ENCODE data around the gene FKBP11.
"Not testable (repeated sequence)": the region's sequence is repeated elsewhere in the genome, so short reads cannot be mapped to it uniquely, and the experiment has no call there.

The FKBP11 gene

DNA sequence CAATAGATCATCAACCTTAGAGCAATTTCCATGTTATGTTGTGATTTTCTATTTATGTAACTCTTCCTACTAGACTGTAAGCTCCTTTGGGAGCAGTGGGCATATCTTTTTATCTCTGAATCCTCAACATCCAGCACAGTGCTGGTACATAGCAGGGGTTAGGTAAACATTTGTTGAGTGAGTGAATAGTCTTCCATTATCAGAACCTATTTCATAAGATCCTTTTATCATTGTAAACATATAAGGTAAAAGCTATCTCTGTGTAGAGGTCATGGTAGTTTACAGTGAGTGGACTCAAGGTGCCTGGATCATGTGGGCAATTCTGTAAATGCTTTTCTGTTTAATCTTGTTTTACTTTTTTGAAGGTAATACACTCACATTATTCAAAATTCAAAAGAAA lies 15.1 kb downstream of the FKBP11 start:
- in situ Hi-C loops (cut with MboI; ENCODE audit: low sequenced_read_pairs) = no loop called here

DNA sequence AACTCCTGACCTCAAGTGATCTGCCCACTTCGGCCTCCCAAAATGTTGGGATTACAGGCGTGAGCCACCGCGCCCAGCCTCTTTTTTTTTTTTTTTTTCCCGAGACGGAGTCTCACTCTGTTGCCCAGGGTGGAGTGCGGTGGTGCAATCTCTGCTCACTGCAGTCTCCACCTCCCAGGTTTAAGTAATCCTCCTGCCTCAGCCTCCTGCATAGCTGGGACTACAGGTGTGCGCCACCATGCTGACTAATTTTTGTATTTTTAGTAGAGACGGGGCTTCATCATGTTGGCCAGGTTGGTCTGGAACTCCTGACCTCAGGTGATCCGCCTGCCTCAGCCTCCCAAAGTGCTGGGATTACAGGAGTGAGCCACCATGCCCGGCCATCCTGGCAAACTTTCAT lies 15.6 kb downstream of the FKBP11 start:
- in situ Hi-C loops (cut with MboI; ENCODE audit: low sequenced_read_pairs) = not testable (repeated sequence)

DNA sequence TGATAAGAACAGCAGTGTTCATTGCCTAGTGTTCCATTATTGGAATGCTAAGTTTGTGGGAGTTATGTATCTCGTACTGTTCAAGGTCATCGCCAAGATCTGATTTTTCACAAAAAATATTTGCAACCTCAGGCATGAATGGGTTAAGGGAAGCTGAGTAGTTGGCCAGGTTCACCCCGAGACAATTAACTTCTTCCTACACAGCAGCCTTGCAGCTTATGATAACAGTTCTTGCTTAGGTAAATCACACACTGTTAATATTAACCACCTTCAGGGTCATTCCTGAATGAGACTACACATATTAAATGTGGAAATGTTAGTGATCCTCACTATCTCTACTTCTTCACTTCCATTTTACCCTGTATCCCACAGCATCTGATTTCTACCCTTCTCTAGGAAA lies 18.0 kb downstream of the FKBP11 start:
- in situ Hi-C loops (cut with MboI; ENCODE audit: low sequenced_read_pairs) = no loop called here

DNA sequence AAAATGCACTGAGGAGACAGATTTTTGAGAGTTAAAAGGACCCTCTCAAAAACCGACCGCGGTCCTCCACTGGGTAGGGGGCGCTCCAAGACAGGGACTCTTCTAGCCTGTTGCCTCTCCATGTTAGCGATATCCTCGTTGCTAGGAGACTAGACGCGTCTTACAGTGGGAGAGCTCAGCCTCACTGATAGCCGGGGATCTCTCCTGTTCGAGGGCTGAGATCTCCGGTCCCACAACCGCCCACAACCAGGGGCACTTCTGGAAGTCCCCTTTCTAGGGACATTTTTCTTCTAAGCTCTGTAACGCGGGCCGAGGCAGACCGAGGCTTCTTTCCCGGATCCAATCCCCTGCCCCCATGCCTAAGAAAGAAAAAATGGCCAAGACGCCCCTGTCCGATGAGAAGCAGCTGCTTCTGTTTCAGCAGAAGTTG lies 21.3 kb downstream of the FKBP11 start:
- in situ Hi-C loops (cut with MboI; ENCODE audit: low sequenced_read_pairs) = no loop called here

DNA sequence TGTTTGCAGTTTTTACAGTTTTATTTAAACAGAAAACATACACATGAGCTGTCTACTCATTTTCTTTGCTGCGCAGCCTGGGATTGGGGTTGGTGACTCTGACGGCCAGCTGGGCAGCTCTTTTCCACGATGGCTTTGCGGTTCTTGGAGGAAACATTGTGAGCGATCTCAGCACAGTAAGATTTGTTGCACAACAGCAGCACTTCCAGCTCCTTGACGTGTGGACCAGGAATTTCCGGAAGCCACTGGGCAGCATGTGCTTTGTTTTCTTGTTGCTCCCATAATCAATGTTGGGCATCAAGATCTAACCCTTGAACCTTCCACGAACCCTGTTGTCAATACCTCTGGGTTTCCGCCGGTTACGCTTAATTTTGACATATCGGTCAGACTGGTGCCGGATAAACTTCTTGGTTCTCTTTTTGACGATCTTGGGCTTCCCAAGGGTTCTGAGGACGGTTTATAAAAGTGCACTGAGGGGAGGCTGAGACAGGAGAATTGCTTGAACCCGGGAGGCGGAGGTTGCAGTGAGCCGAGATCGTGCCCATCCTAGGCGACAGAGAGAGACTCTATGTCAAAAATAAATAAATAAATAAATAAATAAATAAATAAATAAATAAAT lies 21.8 kb downstream of the FKBP11 start:
- in situ Hi-C loops (cut with MboI; ENCODE audit: low sequenced_read_pairs) = no loop called here

DNA sequence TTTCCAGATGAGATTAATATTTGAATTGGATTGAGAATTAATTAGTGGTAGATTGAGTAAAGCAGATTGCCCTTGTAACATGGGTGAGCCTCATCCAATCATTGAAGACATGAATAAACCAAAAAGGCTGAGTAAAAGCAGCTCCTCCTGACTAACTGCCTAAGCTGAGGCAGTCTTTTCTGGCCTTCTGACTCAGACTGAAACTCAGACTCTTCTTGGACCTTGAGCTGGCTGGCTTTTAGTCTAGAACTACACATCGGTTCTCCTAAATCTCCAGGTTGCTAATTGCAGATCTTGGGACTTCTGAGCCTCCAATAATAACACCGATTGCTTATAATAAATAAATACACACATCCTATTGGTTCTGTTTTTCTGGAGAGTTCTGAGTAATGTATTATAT lies 24.0 kb downstream of the FKBP11 start:
- in situ Hi-C loops (cut with MboI; ENCODE audit: low sequenced_read_pairs) = no loop called here

DNA sequence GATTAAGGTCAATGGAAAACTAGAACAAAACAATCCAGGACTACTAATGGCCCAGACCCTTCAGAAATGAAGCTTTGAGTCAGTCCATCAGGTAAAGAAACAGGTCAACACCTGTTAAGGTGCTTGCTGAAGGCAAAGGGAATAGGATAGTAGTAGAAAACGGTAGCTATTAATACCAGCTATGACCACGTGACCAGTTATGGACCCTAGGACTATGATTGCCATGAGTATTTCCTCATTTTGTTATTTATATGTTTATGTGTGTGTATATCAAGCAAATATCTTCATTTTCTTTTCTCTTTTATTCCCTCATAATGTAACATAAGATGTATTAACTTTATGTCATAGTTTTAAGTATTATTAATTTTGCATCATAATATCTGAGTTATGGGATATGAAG lies 25.6 kb downstream of the FKBP11 start:
- in situ Hi-C loops (cut with MboI; ENCODE audit: low sequenced_read_pairs) = no loop called here

DNA sequence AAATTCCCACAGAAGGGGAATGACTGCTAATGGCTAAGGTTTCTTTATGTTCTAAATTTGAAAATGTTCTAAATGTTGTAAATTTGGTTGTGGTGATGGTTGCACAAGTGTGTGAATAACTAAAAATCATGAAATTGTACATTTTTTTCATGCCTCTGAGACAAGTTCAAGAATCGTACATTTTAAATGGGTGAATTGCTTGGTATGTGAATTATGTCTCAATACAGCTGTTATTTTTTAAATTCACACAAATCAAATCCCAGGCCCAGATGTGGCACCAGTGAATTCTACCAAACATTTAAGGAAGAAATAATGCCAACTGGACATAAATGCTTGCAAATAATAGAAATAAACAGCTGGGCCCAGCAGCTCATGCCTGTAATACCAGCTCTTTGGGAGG lies 31.0 kb downstream of the FKBP11 start:
- in situ Hi-C loops (cut with MboI; ENCODE audit: low sequenced_read_pairs) = no loop called here

DNA sequence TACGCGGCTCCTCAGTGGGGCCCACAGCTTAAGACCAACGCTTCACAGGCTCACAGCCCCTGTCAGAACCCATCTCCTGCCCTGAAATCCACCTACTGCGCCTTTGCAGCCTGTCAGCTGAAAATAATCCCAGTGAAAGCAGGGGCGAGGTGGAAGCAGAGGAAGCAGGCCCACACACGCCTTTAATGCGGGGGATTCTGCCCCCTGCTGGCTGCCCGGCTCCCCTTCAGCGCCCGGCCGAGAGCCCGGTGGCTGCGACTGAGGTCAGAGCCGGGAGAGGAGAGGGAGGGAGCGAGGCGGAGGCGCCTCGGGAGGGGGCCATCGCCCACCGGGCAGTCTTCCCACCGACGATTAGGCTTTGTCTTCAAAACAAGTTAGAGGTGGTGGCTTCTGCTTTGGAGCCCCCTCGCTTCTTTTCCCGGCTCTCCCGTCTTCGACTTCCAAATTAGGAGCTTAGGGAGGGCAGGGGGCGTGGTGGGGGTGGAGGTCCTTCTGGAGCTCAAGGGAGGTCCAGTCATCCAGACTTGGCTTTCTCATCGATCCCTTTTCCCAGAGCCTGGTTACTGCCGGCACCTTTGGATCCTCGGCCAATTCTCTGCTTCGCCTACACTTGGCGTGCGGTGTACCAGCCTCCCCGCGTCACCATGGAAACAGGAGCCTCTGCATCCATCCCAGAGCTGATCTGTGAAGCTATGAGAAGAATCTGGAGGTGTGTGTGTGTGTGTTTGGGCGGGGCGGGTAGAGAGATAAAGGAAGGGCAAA lies 34.5 kb downstream of the FKBP11 start:
- in situ Hi-C loops (cut with MboI; ENCODE audit: low sequenced_read_pairs) = no loop called here

DNA sequence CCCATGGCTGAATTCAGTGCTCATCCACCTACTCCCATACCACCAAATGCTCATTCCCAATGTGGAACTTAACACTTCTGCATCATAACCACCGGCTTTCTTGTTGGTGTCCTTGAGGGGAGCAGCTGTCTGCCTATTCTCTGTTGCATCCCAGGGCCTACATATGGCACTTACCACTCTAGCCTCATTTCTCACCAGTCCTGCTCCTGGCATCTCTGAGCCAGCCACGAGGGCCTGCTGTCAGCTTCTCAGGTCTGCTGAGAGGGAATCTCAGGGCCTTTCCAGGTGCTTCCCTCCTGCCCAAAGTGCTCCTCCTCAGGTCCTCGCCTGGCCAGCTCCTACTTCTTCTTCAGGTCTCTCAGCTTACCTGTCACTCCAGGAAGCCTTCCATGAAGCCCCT lies 35.6 kb downstream of the FKBP11 start:
- in situ Hi-C loops (cut with MboI; ENCODE audit: low sequenced_read_pairs) = no loop called here

DNA sequence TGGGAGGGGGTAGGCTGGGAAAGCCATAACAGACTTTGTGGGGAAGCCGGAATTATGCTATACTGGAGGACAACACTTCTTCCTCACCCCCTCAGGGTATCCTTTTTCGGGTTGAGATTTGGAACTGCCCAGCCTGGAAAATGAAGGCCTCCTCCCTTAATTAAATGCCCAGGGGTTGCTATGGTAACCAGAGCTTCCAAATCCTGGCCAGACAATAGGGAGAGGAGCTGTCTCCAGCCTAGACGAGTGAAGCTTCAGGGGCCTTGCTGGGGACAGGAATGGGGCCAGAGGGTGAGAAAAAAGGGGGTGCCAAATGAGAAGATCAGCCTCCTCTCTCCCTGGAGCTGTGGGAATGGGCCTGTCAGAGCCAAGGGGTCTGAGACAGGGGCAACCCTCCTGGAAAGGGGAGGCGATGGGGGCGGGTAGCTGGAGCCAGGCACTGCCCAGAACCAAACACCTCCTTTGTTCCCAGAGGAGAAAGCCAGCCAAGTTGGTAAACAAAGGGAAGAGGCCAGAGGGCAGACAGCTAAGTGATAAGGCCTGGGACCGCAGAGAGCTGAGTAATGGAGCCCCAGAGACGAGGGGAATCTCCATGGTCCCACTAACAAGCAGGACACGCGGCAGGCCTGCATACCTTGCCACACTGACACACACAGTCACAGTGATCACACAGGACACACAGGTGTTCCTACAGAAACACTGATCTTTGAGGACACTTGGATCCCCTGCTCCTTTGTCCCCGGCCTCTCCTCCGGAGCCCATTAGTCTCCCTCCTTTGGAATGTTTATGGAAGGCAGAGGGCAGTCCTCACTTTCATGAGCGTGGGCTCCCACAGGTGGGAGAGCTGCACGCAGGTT lies 41.8 kb downstream of the FKBP11 start:
- in situ Hi-C loops (cut with MboI; ENCODE audit: low sequenced_read_pairs) = no loop called here

DNA sequence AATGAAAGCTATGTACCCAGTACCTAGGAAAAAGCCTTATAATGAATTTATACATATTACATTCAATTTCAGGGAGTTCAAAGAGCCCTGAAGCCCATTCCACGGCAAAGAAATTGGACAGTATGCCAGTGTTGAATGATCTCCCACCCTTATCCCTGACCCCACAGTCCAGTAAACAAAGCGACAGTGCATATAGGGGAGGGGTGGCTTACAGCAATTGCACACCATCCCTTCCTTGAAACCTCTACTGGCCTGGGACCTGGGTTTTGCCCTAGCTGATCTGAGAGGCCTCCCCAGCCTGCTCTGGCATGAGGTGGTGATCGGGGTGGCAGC lies 42.4 kb downstream of the FKBP11 start:
- in situ Hi-C loops (cut with MboI; ENCODE audit: low sequenced_read_pairs) = no loop called here

DNA sequence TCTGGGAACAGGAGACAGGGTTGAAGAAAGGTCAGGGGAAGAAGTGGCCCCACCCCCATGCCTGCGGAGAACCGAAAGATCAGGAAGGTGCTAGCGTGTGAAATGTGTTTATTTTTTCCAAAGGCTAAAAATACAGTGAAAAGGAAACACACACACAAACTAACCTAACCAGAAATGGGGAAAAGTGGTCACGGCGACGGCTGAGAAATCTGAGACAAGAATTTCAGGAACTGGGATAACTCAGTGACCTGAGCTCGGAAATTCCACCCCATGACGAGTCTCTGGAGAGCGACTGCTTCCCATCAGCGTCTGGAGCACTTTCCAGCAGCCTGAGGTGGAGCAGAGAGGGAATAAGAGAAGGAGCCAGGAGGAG lies 43.0 kb downstream of the FKBP11 start:
- in situ Hi-C loops (cut with MboI; ENCODE audit: low sequenced_read_pairs) = no loop called here

DNA sequence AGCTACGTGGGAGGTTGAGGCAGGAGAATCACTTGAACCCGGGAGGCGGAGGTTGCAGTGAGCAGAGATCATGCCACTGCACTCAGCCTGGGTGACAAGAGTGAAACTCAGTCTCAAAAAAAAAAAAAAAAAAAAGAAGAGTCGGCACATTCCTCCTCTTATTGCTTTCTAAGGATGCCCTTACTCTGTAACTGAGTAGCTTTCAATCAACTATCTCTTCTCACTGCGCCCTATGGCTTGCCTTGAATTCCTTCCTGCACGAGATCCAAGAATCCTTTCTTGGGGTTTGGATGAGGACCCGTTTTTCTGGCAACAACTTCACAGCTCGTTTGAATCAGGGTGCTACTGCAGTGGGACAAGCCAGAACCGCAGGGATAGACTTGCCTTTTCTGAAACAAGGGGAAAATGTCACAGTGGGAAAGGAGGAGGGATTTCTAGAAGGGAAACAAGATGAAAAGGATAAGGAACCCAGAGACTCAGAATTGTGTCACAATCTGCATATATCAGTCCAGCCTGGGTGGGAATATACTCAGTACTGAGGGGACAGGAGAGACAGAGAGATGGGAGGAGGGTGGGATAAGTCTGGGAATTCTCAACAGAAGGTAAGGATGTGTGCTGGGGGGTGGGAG lies 43.5 kb downstream of the FKBP11 start:
- in situ Hi-C loops (cut with MboI; ENCODE audit: low sequenced_read_pairs) = no loop called here

DNA sequence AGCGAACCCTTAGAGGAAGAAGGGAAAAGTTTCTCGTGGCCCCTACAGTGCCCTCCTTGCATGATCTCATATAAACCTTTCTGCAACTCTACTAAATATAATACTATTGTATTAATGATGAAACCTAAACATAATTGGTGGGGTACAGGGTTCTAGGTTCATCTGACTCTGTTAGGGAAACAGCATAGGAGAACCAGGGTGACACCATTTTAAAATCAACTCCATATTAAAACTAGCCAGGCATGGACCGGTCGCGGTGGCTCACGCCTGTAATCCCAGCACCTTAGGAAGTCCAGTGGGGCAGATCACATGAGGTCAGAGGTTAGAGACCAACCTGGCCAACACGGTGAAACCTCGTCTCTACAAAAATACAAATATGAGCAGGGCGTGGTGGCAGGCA lies 44.6 kb downstream of the FKBP11 start:
- in situ Hi-C loops (cut with MboI; ENCODE audit: low sequenced_read_pairs) = no loop called here

DNA sequence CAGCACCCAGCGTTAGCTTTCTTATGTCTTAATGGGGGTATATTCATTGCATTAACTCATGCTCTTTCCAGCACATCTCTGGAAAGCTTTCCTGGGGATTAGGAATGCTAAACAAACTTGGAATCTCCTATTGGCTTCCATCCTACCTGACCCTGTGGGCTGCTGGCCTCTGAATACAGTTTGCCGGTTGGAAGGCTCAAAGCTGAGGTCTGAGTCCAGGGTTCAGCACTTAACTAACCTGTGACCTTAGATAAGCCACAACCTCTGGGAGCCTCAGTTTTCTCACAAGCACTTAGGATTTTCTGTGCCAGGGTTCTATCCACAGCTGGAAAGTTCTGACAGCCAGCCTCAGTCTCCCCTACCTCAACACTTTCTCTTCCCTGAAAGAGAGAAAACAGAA lies 46.7 kb downstream of the FKBP11 start:
- in situ Hi-C loops (cut with MboI; ENCODE audit: low sequenced_read_pairs) = no loop called here

DNA sequence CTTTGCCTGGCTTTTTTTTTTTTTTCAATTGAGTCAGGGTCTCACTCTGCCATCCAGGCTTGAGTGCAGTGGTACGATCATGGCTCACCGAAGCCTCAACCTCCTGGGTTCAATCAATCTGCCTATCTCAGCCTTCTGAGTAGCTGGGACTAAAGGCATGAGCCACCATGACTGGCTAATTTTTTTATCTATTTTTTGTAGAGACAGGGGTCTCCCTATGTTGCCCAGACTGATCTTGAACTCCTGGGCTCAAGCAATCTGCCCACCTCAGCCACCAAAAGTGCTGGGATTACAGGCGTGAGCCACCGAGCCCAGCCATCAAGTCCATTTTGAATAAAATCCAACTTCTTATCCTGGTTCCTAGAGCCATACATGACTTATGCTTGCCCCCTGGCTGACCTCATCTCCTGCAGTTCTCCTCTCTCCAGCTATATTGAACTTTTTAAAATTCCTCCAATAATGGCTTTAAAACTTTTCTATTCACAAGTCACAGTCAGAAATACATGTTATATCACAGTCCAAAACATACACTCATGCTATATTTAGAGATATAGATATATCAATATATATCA lies 49.3 kb downstream of the FKBP11 start:
- in situ Hi-C loops (cut with MboI; ENCODE audit: low sequenced_read_pairs) = no loop called here

DNA sequence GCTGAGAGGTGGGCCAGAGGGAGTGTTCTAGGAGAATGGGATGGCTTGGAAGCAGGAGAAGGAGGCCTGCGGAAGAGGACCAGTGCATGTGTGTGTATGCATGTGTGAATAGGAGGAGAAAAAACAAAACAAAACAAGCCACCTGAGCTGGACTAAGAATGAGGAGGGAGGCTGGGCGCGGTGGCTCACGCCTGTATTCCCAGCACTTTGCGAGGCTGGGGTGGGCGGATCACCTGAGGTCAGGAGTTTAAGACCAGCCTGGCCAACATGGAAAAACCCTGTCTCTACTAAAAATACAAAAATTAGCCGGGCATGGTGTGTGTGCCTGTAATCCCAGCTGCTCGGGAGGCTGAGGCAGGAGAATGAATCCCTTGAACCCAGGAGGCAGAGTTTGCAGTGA lies 51.8 kb downstream of the FKBP11 start:
- in situ Hi-C loops (cut with MboI; ENCODE audit: low sequenced_read_pairs) = not testable (repeated sequence)

DNA sequence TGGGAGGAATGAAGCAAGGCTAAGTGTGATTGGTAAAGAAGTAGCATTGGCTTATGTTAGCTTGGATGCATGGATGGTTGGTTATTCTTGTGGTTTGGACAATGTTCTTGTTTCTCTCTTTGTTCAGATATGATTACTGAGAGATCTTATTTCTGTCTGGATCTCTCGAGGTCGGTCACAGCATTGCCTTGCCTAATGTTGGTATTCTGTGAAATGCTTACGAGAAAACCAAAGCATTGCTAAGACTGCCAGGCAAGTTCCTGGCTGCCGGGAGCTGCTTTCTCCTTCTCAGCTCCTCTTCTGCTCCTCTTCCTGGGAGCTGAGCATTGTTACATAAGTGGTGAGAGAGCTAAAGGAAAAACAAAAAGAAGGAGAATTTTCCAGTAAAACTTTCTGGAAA lies 52.2 kb downstream of the FKBP11 start:
- in situ Hi-C loops (cut with MboI; ENCODE audit: low sequenced_read_pairs) = no loop called here

Measured in HL-60/S4 (cell line).